Upper lobe of left lung (tissue), 4 donors: Measurements from ENCODE around the gene SPATA4.

ENCODE experiments used
- CTCF ChIP-seq, 6 experiments: fragments of 450-650 bp in 4 of 6; fragments of 200-600 bp in 2 of 6; sonication (generic) in 2 of 6; IDR thresholded peaks; one replicate each; pipeline ENCODE4 v1.5.1; 2016 to 2019; ENCODE audit warnings: antibody characterized with exemption in 6 of 6
- EP300 ChIP-seq, 4 donors: sonication (generic); formaldehyde crosslinking; IDR thresholded peaks; one replicate each; pipeline ENCODE4 v1.5.1; 2017; ENCODE audit warnings: antibody characterized with exemption in 4 of 4, control low read depth in 2 of 4
- POLR2A ChIP-seq, 4 donors: fragments of 450-650 bp; IDR thresholded peaks; one replicate each; pipeline ENCODE4 v1.5.1; 2016 to 2017; ENCODE audit warnings: antibody characterized with exemption in 4 of 4, mild to moderate bottlenecking in 2 of 4

GRCh38 chr4:176229645-176230044 is 34.3 kb upstream of the SPATA4 start:
- TF ChIP-seq CTCF (IDR thresholded peaks at IDR 0.05), result no peak
- no peak for TF ChIP-seq POLR2A (IDR thresholded peaks at IDR 0.05)
- no peak for TF ChIP-seq EP300 (IDR thresholded peaks at IDR 0.05)
